ENCODE measurements around the gene RCVRN.
"Not testable (repeated sequence)": the region's sequence is repeated elsewhere in the genome, so short reads cannot be mapped to it uniquely, and the experiment has no call there.

Gene RCVRN

DNA sequence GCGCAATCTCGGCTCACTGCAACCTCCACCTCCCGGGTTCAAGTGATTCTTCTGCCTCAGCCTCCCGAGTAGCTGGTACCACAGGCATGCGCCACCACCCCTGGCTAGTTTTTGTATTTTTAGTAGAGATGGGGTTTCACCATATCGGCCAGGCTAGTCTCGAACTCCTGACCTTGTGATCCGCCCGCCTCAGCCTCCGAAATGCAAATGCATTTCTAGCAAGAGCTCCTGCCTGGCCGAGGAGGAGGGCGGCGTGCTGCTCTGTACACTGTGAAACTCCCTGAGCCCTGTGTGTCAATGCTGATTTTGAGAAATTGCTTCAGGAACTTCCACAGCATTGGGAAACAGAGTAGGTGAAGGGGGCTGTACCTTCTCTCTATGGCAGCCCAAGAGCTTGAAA, 16.1 kb upstream of the RCVRN start:
- not testable (repeated sequence) for DNase-seq (ENCODE audit: low spot score)

DNA sequence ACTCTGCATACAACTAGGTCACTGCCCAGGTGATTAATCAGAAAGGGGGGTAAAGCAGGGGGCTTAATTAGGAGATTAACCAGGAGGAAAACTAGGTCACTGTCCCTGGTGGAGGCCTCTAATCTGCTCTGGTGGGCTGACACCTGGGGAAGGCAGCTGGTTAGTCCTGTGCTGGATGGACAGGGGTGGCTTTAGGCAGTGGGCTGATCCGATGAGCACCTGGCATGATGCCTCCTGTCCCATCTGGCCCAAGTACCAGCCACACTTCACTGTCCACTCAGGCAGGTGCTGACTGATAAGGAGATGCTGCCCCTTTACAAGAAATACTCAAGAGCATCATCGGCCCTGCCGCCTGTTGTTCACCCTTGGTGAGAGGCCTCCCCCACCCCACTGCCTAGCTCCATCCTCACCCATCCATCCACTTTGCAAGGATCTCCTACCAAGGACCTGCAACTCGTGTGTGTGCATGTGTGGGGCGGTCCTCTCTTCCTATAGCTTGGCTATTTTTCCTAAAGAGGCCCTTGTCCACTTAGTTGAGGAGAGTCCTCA, 13.8 kb upstream of the RCVRN start:
- DNase-seq (ENCODE audit: low spot score): no peak

DNA sequence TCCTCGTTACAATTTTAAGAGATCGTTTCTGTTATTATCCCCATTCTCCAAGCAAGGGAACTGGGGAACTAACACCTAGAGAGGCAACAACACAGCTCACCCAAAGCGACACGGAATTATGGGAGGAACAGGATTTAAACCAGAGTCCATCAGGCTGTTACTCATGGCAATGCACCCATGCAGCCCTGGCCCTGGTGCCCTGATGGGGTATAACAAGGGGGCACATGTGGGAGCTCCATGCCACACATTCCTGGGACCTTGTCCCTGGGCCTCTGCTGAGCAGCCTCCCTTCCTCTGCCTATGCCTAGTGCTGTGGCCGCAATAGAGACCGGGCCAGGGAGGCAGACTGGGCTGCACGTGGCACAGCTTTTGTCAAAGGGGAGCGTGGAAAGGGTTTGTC, 13.3 kb upstream of the RCVRN start:
- no peak for DNase-seq (ENCODE audit: low spot score)

DNA sequence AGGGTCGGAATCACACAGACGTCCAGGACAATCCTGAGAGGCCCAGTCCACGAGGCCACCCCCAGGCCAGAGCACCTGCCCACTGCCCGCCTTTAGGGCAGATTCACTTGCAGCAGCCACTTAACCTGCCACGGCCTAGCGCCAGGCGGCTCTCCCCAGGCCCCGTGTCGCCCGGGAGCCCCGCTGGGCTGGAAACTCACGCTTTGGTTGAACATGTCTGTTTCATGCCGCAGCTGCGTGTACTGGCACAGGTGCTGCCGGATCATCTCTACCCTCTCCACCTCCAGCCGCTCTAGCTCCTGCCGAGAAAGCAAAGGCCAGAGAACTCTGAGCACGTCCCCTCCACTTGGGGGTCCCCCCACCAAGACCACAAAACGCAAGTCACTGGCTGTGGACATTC, 12.7 kb upstream of the RCVRN start:
- no peak for DNase-seq (ENCODE audit: low spot score)

DNA sequence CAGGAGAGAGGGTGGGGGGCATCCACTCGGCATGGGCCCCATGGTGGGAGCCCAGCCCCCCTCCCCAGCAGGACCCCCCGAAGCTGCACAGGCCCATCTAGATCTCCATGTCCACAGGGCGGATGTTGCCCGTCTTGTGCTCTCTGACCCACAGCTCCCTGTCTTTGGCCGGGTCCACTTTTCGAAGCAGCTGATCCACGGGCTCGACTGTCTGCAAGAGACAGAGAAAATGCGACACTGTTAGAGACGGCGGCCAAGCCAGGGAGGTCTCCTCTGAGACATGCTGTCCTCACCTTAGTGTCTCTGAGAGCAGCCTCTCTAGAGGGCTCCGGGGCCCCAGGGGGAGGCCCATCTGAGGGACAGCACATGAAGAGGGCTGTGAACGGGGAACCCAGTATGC, 12.1 kb upstream of the RCVRN start:
- no peak for DNase-seq (ENCODE audit: low spot score)

DNA sequence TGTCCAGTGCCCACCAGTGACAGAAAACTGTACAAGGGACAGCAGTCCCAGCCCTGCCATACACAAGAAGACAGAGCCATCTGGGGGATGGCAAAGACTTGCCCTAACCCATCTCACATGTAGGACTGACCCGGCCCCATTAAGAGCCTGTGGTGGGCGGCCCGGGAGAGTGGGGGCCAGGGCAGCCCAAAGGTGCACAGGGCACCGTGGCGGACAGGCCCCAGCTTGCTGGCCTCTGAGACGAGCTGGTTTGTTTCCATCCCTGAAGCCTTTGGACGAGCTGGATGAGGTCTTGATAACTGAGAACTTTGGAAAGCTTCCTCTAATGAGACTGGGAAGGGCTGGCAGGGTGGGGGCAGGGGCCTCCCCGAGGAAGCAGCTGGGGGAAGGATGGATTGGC, 11.0 kb upstream of the RCVRN start:
- DNase-seq (ENCODE audit: low spot score): no peak

DNA sequence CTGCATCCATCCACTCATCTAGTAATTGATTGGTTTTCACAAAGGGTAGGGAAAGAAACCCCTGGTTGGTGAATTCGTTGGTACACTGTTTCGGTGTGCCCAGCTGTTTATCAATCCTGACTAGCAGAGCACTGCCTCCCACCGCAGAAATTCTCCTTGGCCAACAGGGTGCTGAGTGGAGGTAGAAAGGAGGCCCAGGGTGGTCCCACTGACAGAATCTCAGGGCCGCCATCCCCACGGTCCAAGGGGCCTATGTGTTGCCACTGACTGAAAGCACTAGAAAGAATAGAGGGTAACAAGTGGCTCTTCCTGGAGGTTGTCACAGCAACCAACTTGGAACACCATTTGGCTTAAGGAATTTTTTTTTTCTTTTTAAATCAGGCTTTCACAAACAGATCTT, 8.4 kb upstream of the RCVRN start:
- DNase-seq (ENCODE audit: low spot score): no peak

DNA sequence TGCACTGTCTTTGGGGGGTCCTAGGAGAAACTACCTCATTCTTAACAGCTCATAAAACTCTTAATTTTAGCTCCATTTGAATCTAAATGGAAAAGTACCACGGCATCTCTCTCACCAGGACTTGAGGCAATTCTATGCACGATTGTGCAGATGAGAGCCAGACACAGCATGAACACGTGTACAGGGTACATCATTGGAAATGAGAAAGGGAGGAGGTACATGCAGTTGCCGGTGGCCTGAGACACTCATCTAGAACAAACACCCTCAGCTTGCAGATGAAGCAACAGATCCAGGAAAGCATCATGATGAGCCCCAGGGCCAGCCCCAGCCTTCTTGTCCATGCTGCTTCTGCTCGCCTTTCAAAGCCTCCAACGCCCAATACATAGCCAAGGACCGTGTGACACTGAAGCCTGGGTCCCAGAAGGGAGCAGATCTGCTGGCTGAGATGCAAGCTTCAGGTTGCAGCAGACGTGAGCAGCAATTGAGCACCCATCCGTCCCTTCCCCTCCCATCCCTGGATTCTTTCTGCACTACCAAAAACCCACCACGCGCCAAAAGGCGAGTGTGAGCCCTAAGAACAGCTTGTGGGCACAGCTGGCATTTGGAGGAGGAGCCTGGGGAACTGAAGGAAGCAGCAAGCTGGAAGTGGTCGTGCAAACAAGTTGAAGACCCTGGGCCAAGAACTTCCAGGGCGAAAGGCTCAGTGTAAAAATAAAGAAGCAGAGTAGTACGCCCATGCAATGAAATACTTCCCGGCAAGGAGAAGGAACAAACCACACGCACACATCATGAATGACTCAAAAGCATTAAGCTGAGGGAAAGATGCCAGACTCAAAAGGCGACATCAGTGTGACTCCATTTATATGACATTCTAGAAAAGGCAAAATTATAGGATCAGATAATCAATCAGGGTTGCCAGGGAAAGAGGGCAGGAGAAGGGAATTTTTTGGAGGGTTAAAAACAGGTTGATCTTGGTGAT, 7.3 kb upstream of the RCVRN start:
- no peak for DNase-seq (ENCODE audit: low spot score)

DNA sequence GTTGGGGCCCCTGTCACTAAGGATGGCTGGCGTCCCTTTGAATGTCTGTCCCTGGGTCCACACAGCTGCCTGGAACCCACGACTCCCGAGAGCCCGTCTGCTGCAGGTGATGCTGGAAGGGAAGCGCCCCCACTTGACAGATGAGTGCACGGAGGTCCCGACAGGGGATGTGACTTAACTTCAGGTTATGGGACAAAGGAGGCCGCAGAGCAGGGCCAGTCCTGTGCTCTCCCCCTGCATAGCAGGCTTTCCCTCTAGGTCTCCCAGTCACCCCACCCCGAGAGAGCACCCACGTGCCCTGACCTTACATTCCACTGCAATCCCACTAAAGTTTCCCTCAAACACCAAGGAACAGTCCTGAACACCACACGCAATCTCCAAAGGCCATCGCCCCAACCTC, 6.0 kb upstream of the RCVRN start:
- no peak for DNase-seq (ENCODE audit: low spot score)

DNA sequence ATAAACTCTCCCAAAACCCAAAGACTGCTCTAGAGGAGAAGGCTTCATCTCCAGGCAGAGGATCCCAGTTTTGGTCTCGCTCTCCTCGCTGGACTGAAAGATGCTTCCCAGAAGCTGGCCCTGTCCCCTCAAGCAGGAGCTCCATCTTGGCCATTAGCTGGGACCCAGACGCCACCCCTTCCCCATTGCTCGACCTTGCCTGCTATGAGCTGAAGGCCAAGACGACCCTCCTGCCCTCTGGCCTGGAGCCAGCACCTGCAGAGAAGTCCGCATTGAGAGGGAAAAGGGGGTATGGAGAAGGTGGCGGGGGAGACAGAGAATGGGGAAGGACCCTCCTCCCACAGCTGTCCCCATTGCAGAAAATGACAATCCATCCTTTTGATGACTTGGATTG, 3.6 kb upstream of the RCVRN start:
- no peak for DNase-seq (ENCODE audit: low spot score)

DNA sequence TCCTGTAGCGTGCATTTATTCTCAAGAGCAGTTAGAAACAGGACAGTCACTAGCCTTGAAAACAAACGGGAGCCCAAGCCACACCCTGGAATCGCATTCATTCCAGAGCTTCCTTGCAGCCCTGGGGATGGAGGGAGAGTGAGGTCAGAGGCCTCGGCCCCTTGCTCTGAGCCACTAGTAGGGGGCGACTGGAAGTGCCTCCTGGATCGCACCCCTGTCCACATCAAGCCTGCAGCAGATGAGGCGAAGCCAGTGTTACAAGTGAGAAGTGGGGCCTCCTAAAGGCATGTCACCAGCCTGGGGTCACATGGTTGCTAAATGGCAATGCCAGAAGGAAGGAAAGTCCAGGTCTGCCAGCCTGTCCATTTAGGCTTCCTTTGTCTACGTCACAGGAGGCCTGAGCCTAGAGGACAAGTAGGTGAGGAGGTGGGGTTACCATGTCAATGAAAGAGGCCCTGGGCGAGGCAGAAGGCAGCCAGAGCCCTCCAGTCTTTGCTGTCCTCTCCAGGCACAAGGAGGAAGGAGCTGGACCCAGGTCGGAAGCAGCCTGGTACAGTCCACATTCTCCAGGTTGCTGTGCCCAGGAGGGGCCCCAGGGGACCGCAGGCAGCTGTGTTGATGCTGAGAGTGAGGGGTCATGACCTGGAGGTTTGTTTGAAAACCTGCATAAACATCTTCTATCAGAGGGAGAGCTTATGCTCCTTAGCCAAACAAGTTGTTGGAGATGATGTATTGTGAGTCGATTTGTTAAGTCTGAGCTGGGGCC, 3.0 kb upstream of the RCVRN start:
- no peak for DNase-seq (ENCODE audit: low spot score)

DNA sequence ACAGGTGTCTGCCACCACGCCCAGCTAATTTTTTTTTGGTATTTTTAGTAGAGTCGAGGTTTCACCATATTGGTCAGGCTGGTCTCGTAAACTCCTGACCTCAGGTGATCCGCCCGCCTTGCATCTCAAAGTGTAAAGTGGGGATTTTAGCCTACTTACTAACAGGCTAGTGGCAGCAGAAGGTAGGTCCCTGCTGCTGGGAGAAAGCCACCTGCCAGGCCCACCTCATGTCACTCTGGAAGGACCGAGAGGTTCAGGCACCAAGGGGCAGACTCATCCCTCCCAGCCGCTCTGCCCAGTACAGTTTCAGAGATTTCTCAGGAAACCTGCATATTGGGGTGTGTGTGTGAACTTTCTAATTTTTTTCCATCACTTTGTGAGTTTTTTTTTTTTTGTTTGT, 2.1 kb upstream of the RCVRN start:
- DNase-seq (ENCODE audit: low spot score): no peak

DNA sequence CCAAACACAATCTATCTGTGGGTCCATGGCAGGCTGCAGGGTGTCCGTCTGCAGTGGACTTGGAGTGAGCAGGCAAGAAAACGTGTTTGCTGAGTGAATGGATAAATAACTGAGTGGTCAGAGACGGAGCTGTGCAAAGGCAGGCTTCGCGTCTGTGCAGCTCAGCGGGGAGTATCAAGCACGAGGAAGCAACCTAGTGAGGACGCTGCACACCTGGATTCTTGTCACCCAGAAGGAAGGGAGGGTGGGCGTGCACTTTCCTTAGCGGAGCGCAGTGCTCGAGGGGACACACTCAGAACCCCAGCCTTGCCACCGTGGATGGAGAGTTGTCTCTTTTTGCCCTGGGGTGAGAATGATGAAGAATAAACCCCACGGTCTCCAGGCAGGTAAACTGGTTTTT, 1.5 kb upstream of the RCVRN start:
- no peak for DNase-seq (ENCODE audit: low spot score)

DNA sequence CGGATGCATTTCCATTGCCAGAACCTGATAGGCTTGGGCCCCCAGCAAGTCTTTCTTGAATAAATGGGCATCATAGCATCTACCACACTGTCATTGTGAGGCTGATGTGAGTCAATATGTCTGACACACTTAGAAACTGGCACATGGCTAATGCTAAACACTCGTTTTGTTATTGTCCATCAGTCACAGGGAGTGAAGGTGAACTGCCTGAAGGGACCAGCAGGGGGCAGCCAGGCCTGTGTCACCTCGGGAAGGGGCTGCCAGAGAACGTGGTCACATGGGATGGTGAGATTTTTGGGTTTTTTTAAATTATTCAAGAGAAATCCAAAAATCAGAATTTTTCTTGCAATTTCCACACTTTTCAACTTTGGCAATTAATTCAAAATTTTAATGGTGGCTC, 831 bp upstream of the RCVRN start:
- no peak for DNase-seq (ENCODE audit: low spot score)

DNA sequence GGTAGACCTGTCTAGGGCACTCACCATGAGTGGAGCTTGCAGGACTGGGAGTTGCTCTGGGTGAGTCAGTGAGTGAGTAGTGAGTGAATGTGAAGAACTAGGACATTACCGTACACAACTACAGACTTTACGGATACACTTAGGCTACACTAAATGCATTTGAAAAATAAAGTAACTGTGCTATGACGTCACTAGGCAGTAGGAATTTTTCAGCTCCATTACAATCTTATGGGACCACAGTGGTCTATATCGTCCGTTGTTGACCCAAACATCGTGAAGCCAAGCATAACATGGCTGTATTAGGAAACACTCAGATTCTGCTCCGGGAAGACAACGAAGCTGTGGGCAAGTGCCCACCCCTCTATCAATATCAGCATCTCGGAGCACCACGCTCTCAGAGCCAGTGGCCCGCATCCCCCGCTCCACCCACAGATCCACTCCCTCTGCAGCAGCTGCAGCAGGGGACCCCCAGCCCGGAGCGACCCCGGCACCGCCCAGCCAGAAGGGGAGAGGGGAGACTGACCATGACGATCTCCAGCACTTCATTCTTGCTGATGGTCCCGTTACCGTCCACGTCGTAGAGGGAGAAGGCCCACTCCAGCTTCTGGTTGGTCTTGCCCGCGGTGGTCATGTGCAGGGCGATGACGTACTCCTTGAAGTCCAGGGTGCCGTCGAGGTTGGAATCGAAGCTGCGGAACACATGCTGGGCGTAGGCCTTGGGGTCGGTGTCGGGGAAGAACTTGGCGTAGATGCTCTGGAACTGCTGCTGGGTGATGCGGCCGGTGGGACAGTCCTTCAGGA, 594 bp downstream of the RCVRN start:
- DNase-seq (ENCODE audit: low spot score): no peak

DNA sequence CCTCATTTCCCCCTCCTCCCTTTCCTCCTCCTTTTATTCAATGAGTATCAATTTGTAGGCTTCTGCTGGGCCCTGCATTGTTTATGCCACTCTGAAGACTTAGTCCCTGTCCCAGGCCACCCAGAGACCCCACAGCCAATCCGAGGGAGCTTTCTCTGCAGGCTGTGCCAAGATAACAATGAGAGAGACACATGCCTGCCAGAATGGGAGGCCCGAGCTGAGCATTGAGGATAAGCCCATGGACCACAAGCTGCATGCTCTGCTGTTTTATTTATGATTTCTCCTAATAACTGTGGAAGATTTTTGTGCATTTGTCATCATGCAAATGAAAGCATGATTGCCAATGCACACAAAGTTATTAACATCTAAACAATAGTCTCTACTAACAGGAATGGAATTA, 3.0 kb downstream of the RCVRN start:
- DNase-seq (ENCODE audit: low spot score): no peak

DNA sequence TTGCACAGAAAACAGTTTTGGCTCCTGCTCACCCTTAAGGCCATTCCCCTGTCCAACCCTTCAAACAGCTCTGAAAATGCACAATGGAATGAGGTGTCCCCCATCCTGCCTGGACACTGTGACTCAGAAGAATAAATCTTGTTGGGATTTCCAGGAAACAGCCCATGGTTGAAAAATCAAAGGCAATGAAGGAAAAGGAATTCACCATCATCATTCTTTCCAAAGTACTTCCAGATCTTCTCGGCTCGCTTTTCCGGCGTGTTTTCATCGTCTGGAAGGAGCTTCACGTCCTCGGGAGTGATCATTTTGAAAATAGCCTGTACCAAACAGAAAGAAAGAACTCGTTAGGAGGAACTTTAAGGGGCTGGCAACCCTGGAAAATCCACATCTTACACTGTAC, 4.3 kb downstream of the RCVRN start:
- DNase-seq (ENCODE audit: low spot score): no peak

DNA sequence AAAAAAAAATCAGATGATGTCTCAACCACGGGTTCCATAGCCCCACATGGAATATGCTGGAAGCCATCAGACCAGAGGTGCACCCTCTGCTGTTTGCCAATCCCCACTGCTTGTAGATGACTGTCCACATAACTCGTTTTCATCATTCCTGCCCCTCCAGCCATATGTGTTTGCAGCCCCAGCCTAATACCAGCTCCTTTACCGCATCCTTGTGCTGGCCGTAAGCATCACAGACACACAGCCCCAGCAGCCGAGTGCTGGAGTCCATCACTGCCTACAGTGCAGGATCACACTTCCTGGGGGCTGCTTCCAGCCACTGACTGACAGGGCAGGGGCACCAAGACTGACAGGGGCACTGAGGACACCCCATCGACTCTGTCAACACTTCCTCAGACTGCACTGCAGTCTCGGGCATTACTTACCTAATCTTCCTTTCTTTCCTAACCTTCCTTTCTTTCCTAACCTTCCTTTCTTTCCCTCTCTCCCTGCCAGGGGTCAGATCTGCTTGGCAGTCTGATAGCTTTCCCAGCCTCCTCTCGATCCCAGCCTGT, 5.0 kb downstream of the RCVRN start:
- no peak for DNase-seq (ENCODE audit: low spot score)

DNA sequence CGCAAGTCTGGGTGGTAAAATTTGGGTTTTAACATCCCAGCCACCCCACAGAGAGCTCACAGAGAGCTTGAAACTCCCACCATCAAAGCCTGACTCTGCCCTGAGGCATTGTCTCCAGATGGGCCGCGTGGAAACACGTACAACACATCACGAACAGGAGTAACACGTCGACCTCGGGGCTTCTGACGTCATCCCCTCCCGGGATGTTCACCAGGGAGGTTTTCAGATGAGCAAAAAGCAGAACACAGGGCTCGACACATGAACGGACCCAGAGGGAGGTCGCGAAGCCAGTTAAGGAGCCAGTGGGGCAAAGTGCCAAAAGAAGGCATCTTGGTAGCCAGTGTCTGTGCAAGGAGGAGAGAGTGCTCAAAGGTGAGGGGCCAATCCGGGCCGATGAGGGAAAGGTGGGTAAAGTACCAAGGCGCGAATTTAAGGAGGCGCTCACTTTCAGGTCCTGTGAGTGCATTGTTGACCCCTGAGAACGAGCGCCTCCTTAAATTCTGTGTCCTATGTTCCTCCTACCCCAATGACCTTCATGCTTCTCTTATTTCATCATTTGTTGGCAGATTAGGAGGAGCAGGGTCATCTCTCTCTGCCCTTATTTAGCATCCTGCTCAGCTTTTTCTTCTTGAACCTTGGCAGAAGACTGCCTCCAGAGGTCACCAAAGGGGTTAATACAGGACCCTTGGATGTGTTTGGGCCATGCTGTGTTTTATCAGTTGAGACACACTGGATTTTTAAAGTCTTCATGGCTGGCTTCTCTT, 5.6 kb downstream of the RCVRN start:
- DNase-seq (ENCODE audit: low spot score): no peak

DNA sequence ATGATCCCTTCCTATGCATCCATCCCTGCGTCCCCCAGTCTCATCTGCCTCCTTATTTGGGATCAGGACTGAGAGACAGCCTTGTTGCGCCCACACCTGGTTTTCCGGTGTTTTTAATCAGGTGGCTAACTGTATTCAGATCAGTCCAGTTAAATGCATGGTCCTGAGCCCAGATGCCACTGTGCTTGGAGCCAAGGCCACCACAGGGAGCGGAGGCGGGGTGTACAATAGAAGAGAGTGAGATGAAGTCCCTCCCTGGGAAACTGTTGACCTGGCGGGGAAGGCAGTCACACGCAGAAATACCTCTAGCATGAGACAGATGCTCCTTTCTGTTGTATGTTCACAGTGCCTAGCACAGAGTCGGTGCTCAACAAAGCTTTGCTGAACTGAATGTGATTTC, 6.3 kb downstream of the RCVRN start:
- no peak for DNase-seq (ENCODE audit: low spot score)

DNA sequence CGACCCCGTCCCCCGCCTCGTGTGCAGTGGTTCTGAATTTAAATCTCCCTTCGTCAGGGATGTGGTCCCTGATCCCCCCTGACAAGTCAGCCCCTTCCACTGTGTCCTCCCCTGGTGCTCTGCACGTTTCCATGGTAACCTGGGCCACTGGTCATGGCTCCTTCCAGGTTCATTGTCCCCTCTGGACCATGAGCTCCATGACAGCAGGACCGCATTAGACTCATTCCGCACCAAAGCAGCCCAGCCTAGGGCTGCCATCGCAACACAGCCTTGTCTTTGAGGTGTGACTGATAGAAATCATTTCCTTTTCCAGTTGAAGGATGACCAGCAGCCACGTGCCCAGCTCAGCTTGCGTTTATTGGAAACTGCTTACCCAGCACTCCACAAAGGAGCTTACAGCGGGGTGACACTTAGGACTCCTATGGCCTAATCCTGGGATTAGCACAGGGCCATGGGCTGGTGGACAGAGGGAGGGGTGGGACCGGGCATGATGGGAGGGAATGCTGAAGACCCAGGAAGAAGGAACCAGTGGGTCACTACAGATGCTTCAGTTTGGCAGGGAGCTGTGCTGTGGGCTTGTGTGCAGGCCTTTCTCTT, 7.6 kb downstream of the RCVRN start:
- no peak for DNase-seq (ENCODE audit: low spot score)
